Measurements from ENCODE around the gene TMEM259. TPM values are rescaled to one million over a fixed set of nuclear protein-coding genes. Genes with fewer than 3 reads are reported as not detected.
"Not testable (repeated sequence)": the region's sequence is repeated elsewhere in the genome, so short reads cannot be mapped to it uniquely, and the experiment has no call there.

Gene TMEM259
- total RNA-seq, 1 donor from 2014 or later = 146 TPM

GRCh38 chr19:1041835-1042685 is 21.1 kb upstream of the TMEM259 start:
- peak; percentile 7 for ATAC-seq
- intact Hi-C loops (cut with DNase I) = no loop called here

GRCh38 chr19:1041272-1041834 is 20.4 kb upstream of the TMEM259 start:
- ATAC-seq = no peak
- no peak for DNase-seq (ENCODE audit: low spot score)
- intact Hi-C loops (cut with DNase I) = no loop called here

More at GRCh38 chr19:1041835-1042685, 21.1 kb upstream of the TMEM259 start:
- no peak for DNase-seq (ENCODE audit: low spot score)

GRCh38 chr19:1040476-1041271 is 19.8 kb upstream of the TMEM259 start:
- intact Hi-C loops (cut with DNase I) = no loop called here
- ATAC-seq (peak; percentile 66), DNase-seq (ENCODE audit: low spot score) (peak; percentile 91)

- intact Hi-C loops (cut with DNase I) = loop anchor here (5.0 kb wide), 1 partner anchor 52 kb away; no protein-coding TSS in a partner anchor
- peak; percentile 98 for DNase-seq (ENCODE audit: low spot score)
- ATAC-seq = peak; percentile 94
Observed at GRCh38 chr19:1039646-1040475, 18.9 kb upstream of the TMEM259 start, which contains the start of gene ABCA7. Gene ABCA7 (plus strand): TSS chr19:1040107. CDS start chr19:1041362, 1,255 bp downstream.

GRCh38 chr19:1038978-1039645 is 18.2 kb upstream of the TMEM259 start:
- DNase-seq (ENCODE audit: low spot score) (no peak), ATAC-seq (no peak)
- intact Hi-C loops (cut with DNase I) = loop anchor here (5.0 kb wide), 1 partner anchor 53 kb away; no protein-coding TSS in a partner anchor

GRCh38 chr19:1037621-1038064 is 16.7 kb upstream of the TMEM259 start:
- intact Hi-C loops (cut with DNase I) = loop anchor here (5.0 kb wide), 1 partner anchor 55 kb away; no protein-coding TSS in a partner anchor
- DNase-seq (ENCODE audit: low spot score) (no peak), ATAC-seq (no peak)

- no peak for ATAC-seq
Observed at GRCh38 chr19:1035998-1036621, 15.2 kb upstream of the TMEM259 start.

GRCh38 chr19:1032264-1032867 is 11.4 kb upstream of the TMEM259 start:
- DNase-seq (ENCODE audit: low spot score) = no peak
- ATAC-seq = no peak
- intact Hi-C loops (cut with DNase I) = no loop called here

More at GRCh38 chr19:1035998-1036621, 15.2 kb upstream of the TMEM259 start:
- intact Hi-C loops (cut with DNase I) = loop anchor here (5.0 kb wide), 1 partner anchor 56 kb away; no protein-coding TSS in a partner anchor
- DNase-seq (ENCODE audit: low spot score) = no peak

- intact Hi-C loops (cut with DNase I) = no loop called here
- no peak for DNase-seq (ENCODE audit: low spot score)
- peak; percentile 63 for ATAC-seq
Observed at GRCh38 chr19:1028062-1028926, 7.4 kb upstream of the TMEM259 start.

GRCh38 chr19:1027650-1028061 is 6.7 kb upstream of the TMEM259 start:
- no peak for DNase-seq (ENCODE audit: low spot score)
- intact Hi-C loops (cut with DNase I) = no loop called here
- peak; percentile 13 for ATAC-seq

GRCh38 chr19:1026783-1027649 is 6.1 kb upstream of the TMEM259 start:
- no peak for DNase-seq (ENCODE audit: low spot score)
- intact Hi-C loops (cut with DNase I) = no loop called here
- ATAC-seq = peak; percentile 8

GRCh38 chr19:1025960-1026782 is 5.2 kb upstream of the TMEM259 start, which contains the start of gene CNN2:
Gene CNN2 (plus strand): TSS chr19:1026608. CDS start chr19:1026662, 54 bp downstream.
- peak; percentile 89 for DNase-seq (ENCODE audit: low spot score)
- intact Hi-C loops (cut with DNase I) = no loop called here
- peak; percentile 71 for ATAC-seq

GRCh38 chr19:1025080-1025479 is 4.2 kb upstream of the TMEM259 start:
- ATAC-seq; intact Hi-C loops (cut with DNase I); DNase-seq (ENCODE audit: low spot score): not testable (repeated sequence)

- ATAC-seq; DNase-seq (ENCODE audit: low spot score); intact Hi-C loops (cut with DNase I): not testable (repeated sequence)
Observed at GRCh38 chr19:1023883-1024188, 2.9 kb upstream of the TMEM259 start.
